Amniotic epithelial cell (primary cell): ENCODE results near the gene ROCK1.
"Not testable (repeated sequence)": the region's sequence is repeated elsewhere in the genome, so short reads cannot be mapped to it uniquely, and the experiment has no call there.

Source experiments
- DNase-seq: peaks from one replicate; pipeline ENCODE4 v3.0.0-alpha.2; 2010; ENCODE audit warnings: low read depth

ROCK1 gene

DNA sequence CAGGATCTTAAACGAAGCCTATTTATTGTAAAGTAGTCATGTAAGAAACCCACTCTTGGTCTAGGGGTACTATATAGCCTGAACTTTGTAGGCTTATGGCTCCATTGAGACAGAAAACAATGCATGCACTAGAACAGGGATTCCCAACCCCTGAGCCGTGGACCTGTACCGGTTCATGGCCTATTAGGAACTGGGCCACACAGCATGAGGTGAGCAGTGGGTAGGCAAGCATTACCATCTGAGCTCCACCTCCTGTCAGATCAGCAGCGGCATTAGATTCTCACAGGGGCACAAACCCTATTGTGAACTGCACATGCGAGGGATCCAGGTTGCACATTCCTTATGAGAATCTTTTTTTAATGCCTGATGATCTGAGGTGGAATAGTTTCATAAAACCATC, 59.2 kb downstream of the ROCK1 start:
- no peak for DNase-seq

DNA sequence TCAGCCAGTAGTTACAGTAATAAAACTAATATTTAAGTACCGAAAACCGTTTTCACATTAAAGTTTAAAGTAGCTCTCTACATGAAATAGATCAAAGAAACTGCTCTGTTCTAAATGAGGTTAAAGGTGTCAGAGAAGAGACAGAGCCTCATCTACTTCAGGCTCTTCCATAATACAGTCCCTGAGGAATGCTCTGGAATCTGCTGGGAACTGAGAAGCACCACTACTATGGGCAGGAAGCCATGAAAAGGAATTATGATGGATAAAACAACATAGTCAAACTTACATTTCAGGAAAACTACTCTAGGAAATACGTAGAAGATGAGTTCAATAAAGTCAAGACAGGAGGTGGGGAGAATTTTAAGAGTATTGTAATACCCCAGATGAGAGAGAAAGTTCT, 60.0 kb downstream of the ROCK1 start:
- no peak for DNase-seq

DNA sequence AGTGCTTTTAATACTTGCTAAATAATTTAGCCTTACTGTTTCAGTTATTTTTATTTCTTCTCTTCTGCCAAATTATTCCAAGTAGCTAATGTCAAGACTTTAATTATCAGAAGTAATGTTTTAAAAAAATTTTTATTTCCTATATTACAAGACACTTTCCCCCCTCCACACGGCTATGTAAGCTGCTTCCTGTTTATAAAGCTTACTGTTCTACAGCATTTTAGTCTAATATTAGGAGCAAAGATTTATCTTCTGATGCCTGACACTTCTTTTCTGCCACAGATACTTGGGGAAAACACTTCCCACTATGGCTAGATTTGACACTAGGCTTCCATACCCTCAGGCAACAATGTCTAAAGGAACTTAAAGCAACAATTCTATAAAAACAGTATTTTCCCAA, 62.3 kb downstream of the ROCK1 start:
- no peak for DNase-seq

DNA sequence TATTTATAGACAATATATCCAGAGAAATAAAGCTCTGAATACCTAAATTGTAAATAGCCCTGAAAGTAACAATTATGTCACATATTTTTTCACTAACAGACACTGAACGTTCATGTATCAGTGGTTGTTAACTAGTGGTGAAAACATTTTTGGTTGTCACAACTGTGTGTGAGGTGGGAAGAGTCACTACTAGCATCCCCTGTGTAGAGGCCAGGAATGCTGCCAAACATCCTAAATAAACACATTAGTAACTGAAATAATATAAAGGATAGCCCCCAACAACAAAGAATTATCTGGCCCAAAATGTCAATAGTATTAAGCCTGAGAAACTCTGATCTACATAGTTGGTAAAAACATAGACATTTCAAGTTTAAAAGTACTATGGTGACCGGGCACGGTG, 64.5 kb downstream of the ROCK1 start:
- no peak for DNase-seq

DNA sequence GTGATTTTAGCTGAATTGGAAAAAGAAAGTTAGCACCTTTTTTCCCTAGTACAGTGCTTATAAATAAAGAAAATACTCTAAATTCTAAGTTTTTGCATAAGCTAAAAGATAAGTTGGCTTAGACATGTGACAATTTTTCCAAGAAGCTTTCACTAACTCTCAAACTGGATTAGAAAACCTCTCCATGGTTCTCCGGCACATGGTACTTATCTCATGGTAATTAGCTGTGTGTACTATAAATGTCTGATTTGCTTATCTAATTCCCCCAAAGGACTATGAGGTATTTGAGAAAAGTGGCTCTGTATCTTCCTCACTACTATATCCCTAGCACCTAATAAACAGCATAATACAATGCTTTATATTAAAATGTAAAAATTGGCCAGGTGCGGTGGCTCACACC, 71.1 kb downstream of the ROCK1 start:
- DNase-seq, result no peak

DNA sequence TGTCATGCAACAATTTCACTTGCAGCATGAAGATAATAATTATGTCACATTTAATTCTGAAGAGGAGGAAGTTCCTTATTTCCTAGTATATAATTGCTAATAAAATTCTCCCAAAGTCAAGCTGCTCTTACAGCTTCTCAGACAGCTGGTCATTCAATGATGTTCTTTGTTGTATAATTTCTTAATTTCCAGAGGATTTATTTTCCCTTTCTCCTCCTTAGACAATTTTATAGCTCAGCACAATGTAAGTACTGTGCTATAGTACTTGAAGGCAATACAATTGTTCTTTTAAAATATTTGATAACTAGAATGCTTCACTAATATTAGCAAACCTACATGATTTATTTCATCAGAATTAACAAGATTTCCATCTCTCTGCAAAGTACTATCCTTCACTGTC, 73.4 kb downstream of the ROCK1 start:
- DNase-seq, result no peak

DNA sequence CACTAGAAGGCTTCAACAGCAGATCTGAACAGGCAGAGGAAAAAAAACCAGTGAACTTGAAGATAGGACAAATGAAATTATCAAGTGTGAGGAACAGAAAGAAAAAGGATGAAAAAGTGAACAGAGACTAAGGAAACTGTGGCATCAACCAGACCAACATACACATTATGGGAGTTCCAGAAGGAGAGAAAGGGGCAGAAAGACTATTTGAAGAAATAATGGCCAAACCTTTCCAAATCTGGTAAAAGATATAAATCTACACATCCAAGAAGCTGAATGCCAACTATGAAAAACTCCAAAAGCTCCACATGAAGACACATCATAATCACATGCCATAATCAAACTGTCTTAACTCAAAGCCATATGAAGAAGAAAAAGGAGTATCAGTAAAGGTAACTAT, 79.8 kb downstream of the ROCK1 start:
- DNase-seq, result no peak

DNA sequence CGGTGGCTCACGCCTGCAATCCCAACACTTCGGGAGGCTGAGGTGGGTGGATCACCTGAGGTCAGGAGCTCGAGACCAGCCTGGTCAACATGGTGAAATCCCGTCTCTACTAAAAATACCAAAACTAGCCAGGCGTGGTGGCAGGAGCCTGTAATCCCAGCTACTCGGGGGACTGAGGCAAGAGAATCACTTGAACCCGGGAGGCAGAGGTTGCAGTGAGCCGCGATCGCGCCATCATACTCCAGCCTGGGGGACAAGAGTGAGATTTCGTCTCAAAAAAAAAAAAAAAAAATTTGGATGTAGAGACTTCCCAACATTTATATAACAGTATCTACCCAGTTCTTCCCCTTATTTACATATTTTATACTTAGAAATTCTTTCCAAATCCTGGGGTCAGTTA, 93.4 kb downstream of the ROCK1 start:
- DNase-seq, result not testable (repeated sequence)

DNA sequence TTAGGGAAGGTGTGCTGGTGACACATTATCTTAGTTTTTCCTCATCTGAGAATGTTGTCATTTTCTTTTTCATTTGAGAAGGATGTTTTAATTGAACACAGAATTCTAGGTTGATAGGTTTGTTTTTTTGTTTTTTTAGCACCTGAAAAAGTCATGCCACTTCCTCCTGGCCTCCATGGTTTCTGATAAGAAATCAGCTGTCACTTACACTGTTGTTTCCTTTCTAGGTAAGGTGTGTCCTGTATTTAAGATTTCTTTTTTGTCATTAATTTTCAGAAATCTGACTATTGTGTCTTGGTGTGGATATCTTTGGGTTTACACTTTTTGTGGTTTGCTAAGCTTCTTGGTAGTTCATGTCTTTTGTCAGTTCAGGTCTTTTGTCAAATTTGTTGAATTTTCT, 99.3 kb downstream of the ROCK1 start:
- no peak for DNase-seq

DNA sequence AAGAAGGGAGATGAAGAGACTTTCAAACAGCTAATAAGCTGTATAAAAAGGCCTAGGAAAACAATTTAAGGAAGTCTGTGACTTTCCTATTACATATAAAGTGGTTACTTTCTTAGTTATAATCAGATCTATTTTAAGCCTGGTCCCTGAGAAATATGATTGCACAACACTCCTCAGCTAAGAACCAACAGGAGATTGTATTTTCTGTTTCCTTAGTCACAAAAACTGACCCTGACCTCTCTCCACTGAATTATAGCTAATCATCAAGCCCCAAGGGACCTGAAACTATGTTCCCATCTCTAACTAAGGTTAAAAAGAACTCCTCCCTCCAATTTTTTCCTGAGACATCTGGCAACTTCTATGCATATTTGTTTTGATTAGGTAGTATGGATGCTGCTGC, 106.9 kb downstream of the ROCK1 start:
- peak; percentile 75 for DNase-seq

DNA sequence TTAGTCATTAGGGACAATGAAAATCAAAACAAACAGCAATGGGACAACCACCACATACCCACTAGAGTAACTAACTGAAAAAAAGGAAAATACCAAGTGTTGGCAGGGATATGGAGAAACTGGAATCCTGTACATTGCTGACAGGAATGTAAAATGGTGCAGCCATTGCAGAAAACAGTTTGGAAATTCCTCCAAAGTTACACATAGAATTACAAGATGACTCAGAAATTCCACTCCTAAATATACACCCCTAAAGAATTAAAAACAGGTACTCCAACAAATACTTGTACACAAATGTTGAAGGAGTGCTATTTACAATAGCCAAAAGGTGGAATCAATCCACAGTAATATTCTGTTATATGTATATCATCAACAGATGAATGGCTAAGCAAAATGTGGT, 110.9 kb downstream of the ROCK1 start:
- DNase-seq, result peak; percentile 5

DNA sequence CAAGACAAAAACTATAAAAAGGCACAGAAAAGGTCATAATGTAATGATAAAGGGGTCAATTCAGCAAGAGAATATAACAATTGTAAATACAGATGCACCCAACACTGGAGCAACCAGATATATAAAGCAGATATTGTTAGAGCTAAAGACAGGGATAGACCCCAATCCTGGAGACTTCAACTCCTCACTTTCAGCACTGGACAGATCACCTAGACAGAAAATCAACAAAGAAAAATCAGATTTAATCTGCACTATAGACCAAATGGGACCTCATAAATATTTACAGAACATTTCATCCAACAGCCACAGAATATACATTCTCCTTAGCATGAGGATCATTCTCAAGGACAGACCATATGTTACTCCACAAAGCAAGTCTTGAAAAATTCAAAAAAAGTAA, 114.2 kb downstream of the ROCK1 start:
- DNase-seq, result no peak

DNA sequence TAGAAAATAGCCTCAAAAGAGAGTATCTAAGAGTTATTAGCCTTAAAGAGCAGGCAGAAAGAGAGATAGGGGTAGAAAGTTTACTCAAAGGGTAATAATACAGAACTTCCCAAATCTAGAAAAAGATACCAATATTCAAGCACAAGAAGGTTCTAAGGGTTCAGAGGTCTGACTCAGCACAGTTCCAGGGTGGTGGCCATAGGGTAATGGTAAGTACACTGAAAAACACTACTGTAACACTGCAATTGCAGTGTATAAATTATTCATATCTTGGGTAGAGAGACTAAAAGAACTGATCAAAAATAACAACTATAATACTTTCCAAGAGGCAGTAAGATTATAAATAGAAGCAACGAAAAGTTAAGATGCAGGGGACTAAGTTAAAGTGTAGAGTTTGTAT, 115.2 kb downstream of the ROCK1 start:
- DNase-seq, result no peak

DNA sequence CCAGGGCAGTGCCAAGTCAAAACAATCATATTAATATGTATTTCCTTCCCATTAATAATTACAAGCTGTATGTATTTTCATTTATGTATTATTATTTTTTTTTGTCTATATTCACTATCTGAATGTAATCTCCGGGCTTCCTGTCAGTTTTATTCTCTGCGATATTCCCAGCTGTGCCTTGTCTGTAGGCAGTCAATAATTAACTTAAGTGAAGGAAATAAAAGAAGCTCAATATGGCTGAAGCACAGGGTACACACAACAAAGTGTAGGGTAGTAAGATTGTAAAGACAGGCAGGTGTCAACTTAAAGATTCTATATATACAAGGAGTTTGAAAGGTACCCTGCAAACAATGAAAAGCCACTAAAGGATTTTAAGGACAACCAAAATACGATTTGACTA, 122.9 kb downstream of the ROCK1 start:
- DNase-seq, result no peak

DNA sequence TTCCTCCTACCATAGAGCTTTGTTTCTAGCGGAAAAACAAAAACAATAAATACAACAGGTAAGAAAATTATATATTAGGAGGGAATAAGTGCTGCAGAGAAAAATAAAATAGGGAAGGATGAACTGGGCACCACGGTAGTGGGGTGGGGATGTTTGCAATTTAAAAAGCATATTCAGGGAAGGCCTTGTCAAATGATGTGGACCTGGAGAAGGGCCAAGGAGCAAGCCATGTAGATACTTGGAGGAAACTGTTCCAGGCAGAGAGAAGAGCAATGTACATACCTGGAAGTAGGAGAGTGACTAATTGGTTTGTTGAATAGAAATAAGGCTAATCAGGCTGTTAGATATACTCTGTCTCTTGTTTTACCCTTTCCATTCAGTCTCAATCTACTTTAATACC, 136.5 kb downstream of the ROCK1 start:
- DNase-seq, result no peak

DNA sequence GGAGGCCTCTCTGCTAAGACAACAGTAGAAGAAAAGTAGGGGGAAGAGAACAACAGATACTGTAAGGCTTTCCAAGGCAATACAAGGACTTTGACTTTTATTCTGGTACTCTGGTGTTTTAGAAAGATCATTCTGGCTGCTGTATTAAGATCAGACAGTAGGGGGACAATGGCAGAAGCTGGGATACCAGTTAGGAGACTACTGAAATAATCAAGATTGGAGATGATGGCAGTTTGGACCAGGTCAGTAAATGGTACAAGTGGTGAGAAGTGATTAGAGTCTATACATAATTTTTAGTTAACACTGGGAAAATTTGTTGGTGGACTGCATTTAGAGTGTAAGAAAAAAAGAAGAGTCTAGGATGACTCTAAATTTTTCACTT, 139.7 kb downstream of the ROCK1 start:
- peak; percentile 33 for DNase-seq

DNA sequence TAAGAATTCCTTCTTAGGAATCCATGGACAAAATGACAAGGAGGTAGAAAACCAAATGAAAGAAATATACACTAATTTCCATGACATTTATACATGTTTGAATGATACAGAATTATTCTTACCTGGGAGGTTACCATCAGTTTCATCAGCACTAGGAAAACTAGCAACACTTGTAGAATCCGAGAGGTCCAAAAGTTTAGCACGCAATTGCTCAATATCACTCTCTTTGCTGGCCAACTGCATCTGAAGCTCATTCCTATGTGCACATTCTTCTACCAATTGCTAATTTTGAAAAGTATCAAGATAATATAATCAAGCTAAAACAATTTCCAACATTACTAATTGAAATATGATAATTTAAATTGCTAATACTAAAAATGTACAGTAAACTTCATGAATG, 144.8 kb downstream of the ROCK1 start:
- DNase-seq, result no peak

DNA sequence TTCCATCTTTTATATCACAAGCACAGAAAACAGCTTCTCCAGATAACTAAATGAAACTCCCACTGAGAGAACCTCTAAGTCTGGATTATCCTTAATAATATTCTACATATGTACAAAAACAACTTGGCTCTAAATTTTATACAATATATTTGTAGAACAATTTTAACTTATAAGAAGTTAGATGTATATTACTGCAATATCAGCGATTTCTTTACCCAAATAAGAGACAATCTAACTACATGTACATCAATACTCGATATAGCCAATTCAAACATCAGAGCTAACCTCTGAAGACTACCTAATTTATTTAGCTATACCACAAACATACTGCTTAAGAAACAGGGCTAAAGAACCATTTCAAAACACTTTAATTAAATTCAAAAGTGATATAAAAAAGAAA, 148.6 kb downstream of the ROCK1 start:
- DNase-seq, result no peak

DNA sequence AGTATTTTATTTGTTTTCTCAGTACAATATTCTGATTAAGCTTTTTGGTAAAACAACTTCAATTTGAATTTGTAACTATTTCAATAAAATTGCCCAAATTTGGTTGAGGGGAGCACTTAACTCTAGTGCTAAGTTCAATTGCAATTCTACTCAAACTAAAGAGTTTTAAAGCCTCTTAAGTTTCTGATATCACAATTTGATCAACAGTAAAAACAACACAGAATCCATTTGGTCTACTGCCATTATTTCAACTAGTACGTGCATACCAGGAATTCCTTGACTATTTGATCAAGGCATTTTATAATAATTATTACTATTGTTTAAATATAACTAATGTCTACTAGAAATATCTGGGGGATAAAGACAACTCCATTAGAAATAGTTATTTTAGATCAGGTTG, 150.9 kb downstream of the ROCK1 start:
- DNase-seq, result no peak

DNA sequence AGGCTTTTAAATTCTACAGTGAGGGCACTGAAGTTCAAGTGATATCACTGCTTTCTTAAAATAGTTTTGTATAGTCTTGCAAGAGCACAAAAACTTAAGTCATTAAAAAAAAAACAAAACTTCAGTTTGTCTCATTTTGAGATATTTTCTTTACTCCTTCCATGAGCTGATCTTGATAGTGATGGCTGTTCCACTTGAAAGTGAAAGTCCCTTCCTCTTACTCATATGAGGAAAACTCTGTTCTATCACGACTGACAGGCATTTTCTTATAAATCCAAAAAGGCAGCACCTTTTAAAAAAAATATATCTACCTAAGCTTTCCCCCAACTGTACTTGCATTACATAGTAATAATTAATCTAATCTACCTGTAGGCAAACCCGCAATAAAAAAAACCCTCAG, 160.8 kb downstream of the ROCK1 start:
- not testable (repeated sequence) for DNase-seq
